IgD-negative memory B cell (primary cell): ENCODE results near the gene STARD8. TPM values are rescaled to one million over a fixed set of nuclear protein-coding genes. Genes with fewer than 3 reads are reported as not detected.

ENCODE experiments used
- H3K27ac Mint-ChIP-seq, 3 donors: one replicate each; pipeline ENCODE4 v1.8.0; 2020 to 2022; ENCODE audit warnings: mild to moderate bottlenecking in 3 of 3, mixed read lengths in 3 of 3, moderate library complexity in 1 of 3
- H3K27me3 Mint-ChIP-seq: one replicate; pipeline ENCODE4 v1.8.0; 2021; ENCODE audit warnings: mixed read lengths
- H3K36me3 Mint-ChIP-seq: one replicate; pipeline ENCODE4 v1.8.0; 2020; ENCODE audit warnings: mild to moderate bottlenecking, mixed read lengths
- H3K4me1 Mint-ChIP-seq, 3 donors: one replicate each; pipeline ENCODE4 v1.8.0; 2020 to 2022; ENCODE audit warnings: mixed read lengths in 3 of 3, mild to moderate bottlenecking in 1 of 3
- H3K4me3 Mint-ChIP-seq, 4 donors: one replicate each; pipeline ENCODE4 v1.8.0; 2020 to 2022; ENCODE audit warnings: mild to moderate bottlenecking in 4 of 4, mixed read lengths in 4 of 4, moderate library complexity in 3 of 4
- H3K9me3 Mint-ChIP-seq, 3 donors: one replicate each; pipeline ENCODE4 v1.8.0; 2020 to 2021; ENCODE audit warnings: mixed read lengths in 3 of 3, mild to moderate bottlenecking in 1 of 3
- polyA plus RNA-seq: library from polyadenylated mRNA; unstranded; fragments of 300-500 nt; fragmentation: Illumina TruSeq; gene quantifications from one replicate; pipeline ENCODE4 v1.2.3, GENCODE V29; 2021

Gene STARD8
- polyA plus RNA-seq, 1 donor from 2014 or later, result 0.16 TPM

DNA sequence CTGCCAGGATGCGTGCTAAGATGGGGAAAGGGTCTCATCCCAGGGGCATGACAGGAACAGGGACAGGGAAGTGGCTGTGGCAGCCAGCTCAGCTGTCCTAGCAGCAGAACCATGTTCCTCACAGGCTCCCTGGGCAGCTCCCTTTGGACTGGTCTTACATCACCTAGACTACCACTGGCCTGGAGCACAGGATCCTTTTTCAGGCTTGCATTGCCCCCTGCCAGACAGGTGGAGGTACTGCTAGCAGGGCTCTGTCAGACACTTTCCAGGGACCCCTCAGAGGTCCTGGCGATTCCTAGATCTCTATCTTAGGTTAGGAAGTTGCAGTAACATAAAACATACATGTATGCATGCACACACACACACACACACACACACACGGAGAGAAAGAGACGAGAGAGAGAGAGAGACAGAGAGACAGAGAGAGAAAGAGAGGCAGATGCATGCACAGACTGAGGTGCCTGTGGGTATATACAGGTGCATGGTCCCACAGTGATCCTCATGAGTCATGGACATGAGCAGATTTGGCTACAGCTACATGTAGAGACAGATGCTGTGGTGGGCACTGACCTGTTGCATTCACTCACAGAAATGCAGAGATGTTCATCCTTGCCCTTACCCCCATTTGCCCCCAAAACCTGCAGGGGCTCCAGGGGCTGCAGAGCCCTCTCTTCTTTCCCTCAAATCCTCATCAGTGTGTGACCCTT is 63.6 kb downstream of the STARD8 start:
- no peak overlapping the region for H3K4me3 Mint-ChIP-seq
- H3K36me3 Mint-ChIP-seq, result no peaks in the 10 kb centered on the region
- H3K4me1 Mint-ChIP-seq, result no peaks in the 10 kb centered on the region
- H3K27ac Mint-ChIP-seq, result no peak overlapping the region
- no peaks in the 10 kb centered on the region for H3K9me3 Mint-ChIP-seq
- peaks cover 1% of the 10 kb centered on the region for H3K27me3 Mint-ChIP-seq

DNA sequence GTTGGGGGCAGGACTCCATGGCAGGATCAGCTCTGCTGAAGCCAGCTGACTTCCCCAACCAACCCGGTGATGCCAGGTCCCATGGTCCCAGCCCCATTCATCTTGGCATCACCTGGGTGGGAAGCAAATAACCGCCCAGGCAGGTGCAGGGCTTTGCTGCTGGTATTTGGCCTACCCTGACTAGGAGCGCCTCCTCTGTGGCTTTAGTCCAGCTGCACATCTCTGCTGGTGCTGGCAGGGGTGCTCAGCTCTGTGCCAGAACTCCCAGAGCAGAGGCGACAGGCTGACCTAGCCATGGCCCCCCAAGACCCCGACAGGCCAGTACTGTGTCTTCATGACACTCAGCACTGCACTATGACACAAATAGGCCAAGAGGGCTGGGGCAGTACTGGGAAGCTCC is 64.4 kb downstream of the STARD8 start:
- no peak overlapping the region for H3K27ac Mint-ChIP-seq
- no peaks in the 10 kb centered on the region for H3K4me1 Mint-ChIP-seq
- H3K27me3 Mint-ChIP-seq, result peaks cover 1% of the 10 kb centered on the region
- H3K36me3 Mint-ChIP-seq, result no peaks in the 10 kb centered on the region
- no peak overlapping the region for H3K4me3 Mint-ChIP-seq
- H3K9me3 Mint-ChIP-seq, result no peaks in the 10 kb centered on the region

DNA sequence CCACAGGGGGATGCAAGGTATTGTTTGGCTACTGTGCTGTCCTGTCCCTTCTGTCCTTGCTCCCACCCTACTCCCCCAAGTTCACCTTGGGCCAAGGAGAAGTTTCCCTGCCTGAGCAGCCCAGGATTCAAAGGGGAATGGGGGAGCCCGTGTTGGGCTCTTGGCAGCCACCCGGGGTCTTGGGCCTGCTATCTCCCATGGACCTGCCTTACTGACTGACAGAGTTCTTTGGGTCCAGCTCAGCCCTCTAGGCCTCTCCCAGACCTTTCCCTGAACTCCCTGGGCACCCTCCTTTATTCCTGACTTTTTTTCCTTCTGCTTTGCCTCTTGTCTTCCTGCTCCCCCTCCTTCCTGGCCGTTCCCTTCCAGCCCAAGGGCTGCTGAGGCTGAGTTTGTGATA is 67.4 kb downstream of the STARD8 start:
- no peak overlapping the region for H3K4me3 Mint-ChIP-seq
- no peaks in the 10 kb centered on the region for H3K36me3 Mint-ChIP-seq
- H3K9me3 Mint-ChIP-seq, result no peaks in the 10 kb centered on the region
- no peak overlapping the region for H3K27ac Mint-ChIP-seq
- peaks cover 1% of the 10 kb centered on the region for H3K27me3 Mint-ChIP-seq
- H3K4me1 Mint-ChIP-seq, result no peaks in the 10 kb centered on the region

DNA sequence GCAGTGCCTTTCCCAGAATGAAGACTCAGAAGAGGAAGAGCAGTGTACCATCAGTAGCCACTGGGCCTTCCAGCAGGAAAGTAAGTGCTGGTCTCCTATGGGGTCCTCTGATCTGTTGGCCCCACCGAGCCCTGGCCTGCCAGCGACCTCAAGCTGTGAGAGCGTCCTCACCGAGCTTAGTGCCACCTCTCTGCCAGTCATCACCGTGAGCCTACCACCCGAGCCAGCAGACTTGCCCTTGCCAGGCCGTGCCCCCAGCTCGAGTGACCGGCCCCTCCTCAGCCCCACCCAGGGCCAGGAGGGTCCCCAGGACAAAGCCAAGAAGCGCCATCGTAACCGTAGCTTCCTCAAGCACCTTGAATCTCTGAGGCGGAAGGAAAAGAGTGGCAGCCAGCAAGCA is 69.7 kb downstream of the STARD8 start:
- peaks cover under 1% of the 10 kb centered on the region for H3K27me3 Mint-ChIP-seq
- H3K4me1 Mint-ChIP-seq, result no peaks in the 10 kb centered on the region
- no peaks in the 10 kb centered on the region for H3K9me3 Mint-ChIP-seq
- no peak overlapping the region for H3K27ac Mint-ChIP-seq
- H3K4me3 Mint-ChIP-seq, result no peak overlapping the region
- no peaks in the 10 kb centered on the region for H3K36me3 Mint-ChIP-seq

DNA sequence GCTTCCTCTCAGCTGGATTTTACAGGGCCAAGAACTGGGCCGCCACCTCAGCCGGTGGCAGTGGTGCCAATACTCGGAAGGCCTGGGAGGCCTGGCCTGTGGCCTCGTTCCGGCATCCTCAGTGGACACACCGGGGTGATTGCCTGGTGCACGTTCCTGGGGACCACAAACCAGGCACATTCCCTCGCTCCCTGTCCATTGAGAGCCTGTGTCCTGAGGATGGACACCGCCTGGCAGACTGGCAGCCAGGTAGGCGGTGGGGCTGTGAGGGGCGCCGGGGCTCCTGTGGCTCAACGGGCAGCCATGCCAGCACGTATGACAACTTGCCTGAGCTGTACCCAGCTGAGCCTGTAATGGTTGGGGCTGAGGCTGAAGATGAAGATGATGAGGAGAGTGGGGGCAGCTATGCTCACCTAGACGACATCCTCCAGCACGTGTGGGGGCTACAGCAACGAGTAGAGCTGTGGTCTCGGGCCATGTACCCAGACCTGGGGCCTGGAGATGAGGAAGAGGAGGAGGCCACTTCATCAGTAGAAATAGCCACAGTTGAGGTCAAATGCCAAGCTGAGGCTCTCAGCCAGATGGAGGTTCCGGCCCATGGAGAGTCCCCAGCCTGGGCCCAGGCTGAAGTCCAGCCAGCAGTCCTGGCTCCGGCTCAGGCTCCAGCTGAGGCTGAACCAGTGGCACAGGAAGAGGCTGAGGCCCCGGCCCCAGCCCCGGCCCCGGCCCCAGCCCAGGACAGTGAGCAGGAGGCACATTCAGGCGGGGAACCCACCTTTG is 70.4 kb downstream of the STARD8 start:
- no peak overlapping the region for H3K4me3 Mint-ChIP-seq

GRCh38 chrX:68718443-68718820 is 71.0 kb downstream of the STARD8 start:
- Mint-ChIP-seq H3K36me3 (no peaks in the 10 kb centered on the region), H3K4me3 (no peak overlapping the region), H3K27ac (no peak overlapping the region), H3K9me3 (no peaks in the 10 kb centered on the region), H3K4me1 (no peaks in the 10 kb centered on the region), H3K27me3 (no peaks in the 10 kb centered on the region)

More for the DNA sequence above, 70.4 kb downstream of the STARD8 start:
- Mint-ChIP-seq H3K27ac (no peak overlapping the region), H3K36me3 (no peaks in the 10 kb centered on the region), H3K9me3 (no peaks in the 10 kb centered on the region), H3K27me3 (no peaks in the 10 kb centered on the region), H3K4me1 (no peaks in the 10 kb centered on the region)

DNA sequence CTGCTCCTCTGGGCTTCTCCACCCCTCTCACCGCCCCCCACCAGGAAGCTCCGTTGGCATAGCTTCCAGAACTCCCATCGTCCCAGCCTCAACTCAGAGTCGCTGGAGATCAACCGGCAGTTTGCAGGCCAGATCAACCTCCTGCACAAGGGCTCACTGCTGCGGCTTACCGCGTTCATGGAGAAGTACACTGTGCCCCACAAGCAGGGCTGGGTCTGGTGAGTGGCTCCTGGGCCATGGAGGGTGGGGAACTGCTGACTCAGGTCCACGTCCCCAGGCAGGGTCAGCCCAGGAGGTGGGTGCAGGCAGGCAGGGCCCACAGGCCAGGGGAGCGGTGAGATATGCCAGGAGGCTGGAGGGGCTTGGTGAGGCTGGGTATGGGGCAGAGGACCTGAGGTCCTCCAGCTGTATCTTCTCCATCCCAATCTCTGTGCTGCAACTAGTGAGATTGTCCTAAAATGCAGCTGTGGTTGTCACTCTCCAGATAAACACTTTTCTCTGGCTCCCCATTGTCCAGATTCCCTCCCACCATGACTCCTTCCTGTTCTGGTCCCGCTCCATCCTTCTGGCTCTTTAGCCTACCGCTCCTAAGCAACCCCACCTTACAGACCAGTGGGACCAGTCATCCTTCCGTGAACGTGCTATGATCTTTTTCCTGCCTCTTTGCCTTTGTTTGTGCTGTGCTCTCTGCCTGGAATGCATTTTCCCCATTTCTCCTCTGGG is 71.9 kb downstream of the STARD8 start:
- H3K4me3 Mint-ChIP-seq, result no peak overlapping the region
- H3K9me3 Mint-ChIP-seq, result no peaks in the 10 kb centered on the region
- no peak overlapping the region for H3K27ac Mint-ChIP-seq
- H3K36me3 Mint-ChIP-seq, result no peaks in the 10 kb centered on the region
- no peaks in the 10 kb centered on the region for H3K4me1 Mint-ChIP-seq
- no peaks in the 10 kb centered on the region for H3K27me3 Mint-ChIP-seq

DNA sequence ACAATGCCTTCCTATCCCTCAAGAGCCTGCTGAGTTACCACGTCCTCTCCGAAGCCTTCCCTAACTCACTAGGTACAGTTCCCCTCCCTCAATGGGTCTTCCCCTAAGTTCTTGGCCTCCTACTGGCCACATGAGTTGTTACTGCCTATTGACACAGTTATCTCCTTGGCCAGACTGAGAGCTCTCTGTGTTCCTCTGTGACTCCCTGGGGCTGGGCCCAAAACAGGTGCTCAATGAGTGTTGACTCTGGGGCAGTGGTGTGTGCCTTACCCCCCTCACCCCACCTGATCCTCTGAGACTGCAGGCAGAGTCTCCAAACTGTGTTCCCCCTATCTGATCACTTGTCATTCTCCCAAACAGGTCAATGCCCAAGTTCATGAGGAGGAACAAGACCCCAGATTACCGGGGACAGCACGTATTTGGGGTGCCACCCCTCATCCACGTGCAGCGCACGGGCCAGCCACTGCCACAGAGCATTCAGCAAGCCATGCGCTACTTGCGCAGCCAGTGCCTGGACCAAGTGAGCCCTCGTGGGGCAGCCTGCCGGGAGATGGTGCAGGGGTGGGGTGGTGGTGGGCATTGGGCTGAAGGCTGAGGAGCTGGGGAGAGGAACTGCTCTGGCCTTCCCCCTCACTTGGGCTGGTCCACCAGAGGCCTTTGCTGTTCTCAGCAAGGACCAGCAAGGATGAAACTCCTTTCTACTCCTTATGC is 72.6 kb downstream of the STARD8 start:
- H3K9me3 Mint-ChIP-seq, result no peaks in the 10 kb centered on the region
- H3K4me3 Mint-ChIP-seq, result no peak overlapping the region
- H3K36me3 Mint-ChIP-seq, result no peaks in the 10 kb centered on the region
- no peaks in the 10 kb centered on the region for H3K4me1 Mint-ChIP-seq
- H3K27me3 Mint-ChIP-seq, result no peaks in the 10 kb centered on the region
- H3K27ac Mint-ChIP-seq, result no peak overlapping the region

DNA sequence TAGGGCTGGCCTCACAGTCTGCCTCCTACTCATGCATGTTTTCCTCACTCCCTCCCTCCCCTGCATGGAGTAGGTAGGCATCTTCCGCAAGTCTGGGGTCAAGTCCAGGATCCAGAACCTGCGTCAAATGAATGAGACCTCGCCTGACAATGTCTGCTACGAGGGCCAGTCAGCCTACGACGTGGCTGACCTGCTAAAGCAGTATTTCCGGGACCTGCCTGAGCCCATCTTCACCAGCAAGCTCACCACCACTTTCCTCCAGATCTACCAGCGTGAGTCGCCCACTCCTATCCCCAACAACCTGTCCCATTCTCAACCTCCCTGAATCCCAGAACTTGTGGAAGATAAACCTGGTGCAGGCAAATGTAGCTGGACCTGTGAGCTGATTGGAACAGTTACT is 73.4 kb downstream of the STARD8 start:
- H3K36me3 Mint-ChIP-seq, result no peaks in the 10 kb centered on the region
- peaks cover 2% of the 10 kb centered on the region for H3K27me3 Mint-ChIP-seq
- no peaks in the 10 kb centered on the region for H3K9me3 Mint-ChIP-seq
- H3K4me3 Mint-ChIP-seq, result no peak overlapping the region
- no peak overlapping the region for H3K27ac Mint-ChIP-seq
- no peaks in the 10 kb centered on the region for H3K4me1 Mint-ChIP-seq

- Mint-ChIP-seq H3K36me3 (no peaks in the 10 kb centered on the region), H3K4me1 (no peaks in the 10 kb centered on the region), H3K9me3 (no peaks in the 10 kb centered on the region), H3K4me3 (no peak overlapping the region), H3K27me3 (peaks cover 3% of the 10 kb centered on the region), H3K27ac (no peak overlapping the region)
These were observed 74.1 kb downstream of the STARD8 start for GRCh38 chrX:68721546-68721945.

DNA sequence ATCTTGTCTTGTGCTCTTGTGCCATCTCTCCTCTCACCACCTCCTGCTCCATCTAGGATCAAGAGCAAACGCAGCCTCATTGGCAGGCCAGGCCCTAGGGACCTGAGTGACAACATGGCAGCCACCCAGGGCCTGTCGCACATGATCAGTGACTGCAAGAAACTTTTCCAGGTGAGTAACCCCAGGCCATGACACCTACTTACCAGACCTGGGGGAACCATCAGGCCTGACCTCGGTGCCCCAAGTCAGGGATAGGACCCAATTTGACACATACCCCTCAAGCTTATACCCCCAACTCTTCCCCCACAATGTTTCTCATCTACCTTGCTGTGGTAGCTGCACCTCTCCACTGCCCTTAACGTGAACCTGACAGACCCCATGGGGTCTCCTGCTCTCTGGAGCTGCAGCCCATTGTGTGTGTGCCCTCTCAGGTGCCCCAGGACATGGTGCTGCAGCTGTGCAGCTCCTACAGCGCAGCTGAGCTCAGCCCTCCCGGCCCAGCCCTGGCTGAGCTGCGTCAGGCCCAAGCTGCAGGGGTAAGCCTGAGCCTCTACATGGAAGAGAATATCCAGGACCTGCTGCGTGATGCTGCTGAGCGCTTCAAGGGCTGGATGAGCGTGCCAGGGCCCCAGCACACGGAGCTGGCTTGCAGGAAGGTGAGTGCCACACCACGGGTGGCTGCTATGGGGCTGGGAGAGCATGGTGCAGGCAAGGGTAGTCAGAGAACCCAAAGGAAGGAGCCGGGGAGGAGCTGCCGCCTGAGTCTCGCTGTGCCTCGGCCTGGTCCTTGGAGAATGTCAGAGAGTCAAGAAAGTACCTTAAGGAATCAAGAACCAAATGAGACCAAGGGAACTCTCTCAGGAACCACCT is 74.8 kb downstream of the STARD8 start:
- no peak overlapping the region for H3K4me3 Mint-ChIP-seq
- no peak overlapping the region for H3K27ac Mint-ChIP-seq
- no peaks in the 10 kb centered on the region for H3K9me3 Mint-ChIP-seq
- H3K36me3 Mint-ChIP-seq, result no peaks in the 10 kb centered on the region
- no peaks in the 10 kb centered on the region for H3K4me1 Mint-ChIP-seq
- peaks cover 4% of the 10 kb centered on the region for H3K27me3 Mint-ChIP-seq

DNA sequence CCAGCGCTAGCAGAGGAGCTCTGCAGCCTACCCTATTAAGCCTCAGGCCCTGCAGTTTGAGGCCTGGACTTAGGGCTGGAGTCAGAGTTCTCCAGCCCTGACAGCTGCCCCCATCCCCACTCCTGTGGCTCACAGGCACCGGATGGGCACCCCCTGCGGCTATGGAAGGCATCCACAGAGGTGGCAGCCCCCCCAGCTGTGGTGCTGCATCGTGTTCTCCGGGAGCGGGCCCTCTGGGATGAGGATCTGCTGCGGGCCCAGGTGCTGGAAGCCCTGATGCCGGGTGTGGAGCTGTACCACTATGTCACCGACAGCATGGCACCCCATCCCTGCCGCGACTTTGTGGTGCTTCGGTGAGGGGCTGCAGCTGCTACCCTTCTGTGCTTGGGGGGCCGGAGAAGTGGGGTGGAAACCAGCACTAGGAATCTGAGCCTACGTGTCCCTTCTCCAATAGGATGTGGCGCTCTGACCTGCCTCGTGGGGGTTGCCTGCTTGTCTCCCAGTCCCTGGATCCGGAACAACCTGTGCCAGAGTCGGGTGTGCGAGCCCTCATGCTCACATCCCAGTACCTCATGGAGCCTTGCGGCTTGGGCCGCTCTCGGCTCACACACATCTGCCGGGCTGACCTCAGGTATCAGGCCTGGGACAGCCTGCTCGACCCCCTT is 76.2 kb downstream of the STARD8 start:
- no peak overlapping the region for H3K27ac Mint-ChIP-seq
- H3K9me3 Mint-ChIP-seq, result no peaks in the 10 kb centered on the region
- H3K4me1 Mint-ChIP-seq, result no peaks in the 10 kb centered on the region
- no peak overlapping the region for H3K4me3 Mint-ChIP-seq
- no peaks in the 10 kb centered on the region for H3K36me3 Mint-ChIP-seq
- peaks cover 14% of the 10 kb centered on the region for H3K27me3 Mint-ChIP-seq

DNA sequence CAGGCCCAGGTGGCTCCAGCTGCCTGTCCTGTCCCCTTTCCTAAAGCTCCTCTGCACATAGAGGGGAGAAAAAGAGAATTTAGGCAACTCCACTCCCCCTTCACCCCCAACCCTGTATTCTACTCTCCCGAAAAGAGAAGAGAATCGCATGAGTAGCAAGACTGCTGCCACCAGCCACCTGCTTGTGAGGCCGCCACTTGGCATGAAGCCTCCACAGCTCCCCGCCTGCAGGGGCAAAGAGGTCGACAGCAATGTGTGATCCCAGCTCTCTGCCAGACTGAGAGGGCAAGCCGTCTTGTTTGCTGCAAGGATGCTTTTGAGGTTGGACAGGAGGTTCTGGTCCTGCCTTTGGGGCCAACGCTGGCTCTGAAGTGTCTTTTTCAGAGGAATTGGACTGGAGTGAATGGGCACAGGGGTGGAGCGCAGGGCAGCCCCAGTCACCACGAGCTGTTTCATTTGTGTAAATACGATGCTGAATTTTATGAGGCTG is 77.1 kb downstream of the STARD8 start:
- Mint-ChIP-seq H3K9me3 (no peaks in the 10 kb centered on the region), H3K27me3 (peaks cover 18% of the 10 kb centered on the region)

More for the DNA sequence above, 77.1 kb downstream of the STARD8 start:
- no peaks in the 10 kb centered on the region for H3K36me3 Mint-ChIP-seq
- H3K4me1 Mint-ChIP-seq, result peaks cover 0 to 1% (median 0%) of the 10 kb centered on the region in 3 donors
- H3K4me3 Mint-ChIP-seq, result no peak overlapping the region
- no peak overlapping the region for H3K27ac Mint-ChIP-seq
